ENCODE measurements around the gene PROX1. TPM values are rescaled to one million over a fixed set of nuclear protein-coding genes. Genes with fewer than 3 reads are reported as not detected.

Gene PROX1
- total and polyA plus RNA-seq, 9 of the 15 experiments (the other 6 are each of a cell fraction or from before 2014, with no cell fraction given): 0.14 to 0.22 TPM; not detected in 7

GRCh38 chr1:213942061-213942460, 45.7 kb upstream of the PROX1 start:
- DNase-seq (ENCODE audit: extremely low read depth in 1 of 4, low spot score in 3 of 4) (no peak), FAIRE-seq (no peak), ATAC-seq (no peak)
- H3K4me1 ChIP-seq (replicated peaks in 1 of 2; ENCODE audit: control insufficient read depth in 2 of 2, insufficient read depth in 2 of 2, low read length in 2 of 2): no peaks in the 10 kb centered on the region
- no peak overlapping the region for H2AFZ ChIP-seq (ENCODE audit: low read depth, low read length)
- H3K36me3 ChIP-seq (ENCODE audit: control insufficient read depth, insufficient read depth, low read length): no peaks in the 10 kb centered on the region
- H3K27me3 ChIP-seq (ENCODE audit: control insufficient read depth in 2 of 2, insufficient read depth in 2 of 2, low read length in 2 of 2): no peaks in the 10 kb centered on the region; a peak in 1 of 5 replicates
- H3K9me3 ChIP-seq (replicated peaks; ENCODE audit: control insufficient read depth, insufficient read depth, low read depth, low read length): no peaks in the 10 kb centered on the region
- ChIA-PET CTCF (ENCODE audit: low intra/inter-chr PET ratio) (no interaction called here), POLR2A (no interaction called here)
- intact Hi-C loops (cut with micrococcal nuclease) (no loop called here), in situ Hi-C loops (cut with MboI) (no loop called here)
- H3K4me2 ChIP-seq (ENCODE audit: insufficient read depth, low read length): no peak overlapping the region
- no peak overlapping the region for H3K9ac ChIP-seq (ENCODE audit: insufficient read depth in 1 of 2, low read depth in 2 of 2, low read length in 2 of 2)
- TF ChIP-seq CBFB (CRISPR knock-in tag; IDR thresholded peaks at IDR 0.05): no peak
- TF ChIP-seq SAFB2 (IDR thresholded peaks at IDR 0.05; ENCODE audit: borderline replicate concordance, low read depth, low read length, severe bottlenecking): no peak
- TF ChIP-seq ZNF696 (CRISPR knock-in tag; conservative IDR thresholded peaks at IDR 0.05): no peak
- no peak for TF ChIP-seq MEF2D (tag; conservative IDR thresholded peaks at IDR 0.05; ENCODE audit: low read depth)
- TF ChIP-seq FOXA3 (CRISPR knock-in tag; conservative IDR thresholded peaks at IDR 0.05 in 1 of 2, IDR thresholded peaks at IDR 0.05 in 1 of 2): no peak
- H3K4me3 ChIP-seq: no peak overlapping the region
- H3K9me1 ChIP-seq (ENCODE audit: control insufficient read depth, insufficient read depth, low read length): no peaks in the 10 kb centered on the region
- H3K27ac ChIP-seq (ENCODE audit: extremely low read depth, low read depth, low read length): no peak overlapping the region
- no peaks in the 10 kb centered on the region for H4K20me1 ChIP-seq (replicated peaks; ENCODE audit: control insufficient read depth, insufficient read depth, low read length)
- BruUV-seq (replicated peaks): no TSS peak
- H3K79me2 ChIP-seq (ENCODE audit: control insufficient read depth, insufficient read depth, low read length): no peaks in the 10 kb centered on the region
- 0% methylated on average over 3 of the region's 3 CpGs for WGBS (ENCODE audit: insufficient coverage, low coverage, missing lambda C conversion rate)

GRCh38 chr1:213947200-213947801, 40.5 kb upstream of the PROX1 start:
- DNase-seq (ENCODE audit: extremely low read depth in 1 of 4, low spot score in 3 of 4): no peak
- no peak for ATAC-seq
- no peak overlapping the region for H3K9ac ChIP-seq (ENCODE audit: insufficient read depth in 1 of 2, low read depth in 2 of 2, low read length in 2 of 2)
- H4K20me1 ChIP-seq (replicated peaks; ENCODE audit: control insufficient read depth, insufficient read depth, low read length): no peaks in the 10 kb centered on the region
- H3K4me1 ChIP-seq (replicated peaks in 1 of 2; ENCODE audit: control insufficient read depth in 2 of 2, insufficient read depth in 2 of 2, low read length in 2 of 2): no peaks in the 10 kb centered on the region
- under 1% methylated on average over 6 of the region's 6 CpGs for WGBS (ENCODE audit: insufficient coverage, low coverage, missing lambda C conversion rate)
- H3K79me2 ChIP-seq (ENCODE audit: control insufficient read depth, insufficient read depth, low read length): no peaks in the 10 kb centered on the region
- H3K9me1 ChIP-seq (ENCODE audit: control insufficient read depth, insufficient read depth, low read length): no peaks in the 10 kb centered on the region
- TF ChIP-seq NCOR1 (IDR thresholded peaks at IDR 0.05) (no peak), POLR3G (IDR thresholded peaks at IDR 0.05; ENCODE audit: extremely low read depth, insufficient read length, insufficient replicate concordance) (no peak), CC2D1A (IDR thresholded peaks at IDR 0.05) (no peak), NR2F6 (CRISPR knock-in tag; IDR thresholded peaks at IDR 0.05) (no peak), PTTG1 (tag; IDR thresholded peaks at IDR 0.05; ENCODE audit: low read depth) (no peak), TOE1 (IDR thresholded peaks at IDR 0.05; ENCODE audit: borderline replicate concordance) (no peak), TOE1 (CRISPR knock-in tag; IDR thresholded peaks at IDR 0.05; ENCODE audit: borderline replicate concordance, low read depth) (no peak), NFRKB (IDR thresholded peaks at IDR 0.05; ENCODE audit: low read depth) (no peak), MCM3 (IDR thresholded peaks at IDR 0.05) (no peak), SAFB2 (IDR thresholded peaks at IDR 0.05; ENCODE audit: borderline replicate concordance, low read depth, low read length, severe bottlenecking) (no peak)
- H3K4me2 ChIP-seq (ENCODE audit: insufficient read depth, low read length): no peak overlapping the region
- H2AFZ ChIP-seq (ENCODE audit: low read depth, low read length): no peak overlapping the region
- H3K36me3 ChIP-seq (ENCODE audit: control insufficient read depth, insufficient read depth, low read length): no peaks in the 10 kb centered on the region
- no peaks in the 10 kb centered on the region for H3K9me3 ChIP-seq (replicated peaks; ENCODE audit: control insufficient read depth, insufficient read depth, low read depth, low read length)
- H3K27ac ChIP-seq (ENCODE audit: extremely low read depth, low read depth, low read length): no peak overlapping the region
- intact Hi-C loops (cut with micrococcal nuclease) (no loop called here), in situ Hi-C loops (cut with MboI) (no loop called here)
- BruUV-seq (replicated peaks): no TSS peak
- no peak overlapping the region for H3K4me3 ChIP-seq
- no peaks in the 10 kb centered on the region; a peak in 2 of 5 replicates for H3K27me3 ChIP-seq (ENCODE audit: control insufficient read depth in 2 of 2, insufficient read depth in 2 of 2, low read length in 2 of 2)
- no peak for FAIRE-seq
- ChIA-PET CTCF (ENCODE audit: low intra/inter-chr PET ratio) (no interaction called here), POLR2A (no interaction called here)

All from K562 (cell line).